Prostate gland (tissue), 2 donors: ENCODE measurements around the gene WTAP. TPM values are rescaled to one million over a fixed set of nuclear protein-coding genes. Genes with fewer than 3 reads are reported as not detected.
"Not testable (repeated sequence)": the region's sequence is repeated elsewhere in the genome, so short reads cannot be mapped to it uniquely, and the experiment has no call there.

Source experiments
- DNase-seq: peaks from one replicate; pipeline ENCODE4 v3.0.0-alpha.2; 2019; ENCODE audit warnings: low spot score
- H3K27ac ChIP-seq, 2 donors: fragments of 200-600 bp; sonication (generic); 2 replicates each; pipeline ENCODE4 v1.5.1; 2017 to 2019
- H3K27me3 ChIP-seq: fragments of 200-600 bp; sonication (generic); replicated peaks from 2 replicates; pipeline ENCODE4 v1.5.1; 2019; ENCODE audit not compliant: insufficient read depth
- H3K36me3 ChIP-seq, 2 donors: fragments of 200-600 bp; sonication (generic); 1 replicate in 1 of 2; 2 replicates in 1 of 2; pipeline versions ENCODE4 v1.5.1 to v1.8.1; 2017 to 2019
- H3K4me1 ChIP-seq: fragments of 200-600 bp; sonication (generic); replicated peaks from 2 replicates; pipeline ENCODE4 v1.5.1; 2019
- H3K4me3 ChIP-seq, 2 donors: fragments of 200-600 bp; sonication (generic); 2 replicates each; pipeline ENCODE4 v1.5.1; 2017 to 2019
- H3K9me3 ChIP-seq: fragments of 200-600 bp; sonication (generic); 2 replicates; pipeline ENCODE4 v1.5.1; 2017
- POLR2A ChIP-seq: fragments of 450-650 bp; IDR thresholded peaks from one replicate; pipeline ENCODE4 v1.6.1; 2016; ENCODE audit warnings: antibody characterized with exemption, mild to moderate bottlenecking
- POLR2AphosphoS5 ChIP-seq: sonication (generic); formaldehyde crosslinking; IDR thresholded peaks from one replicate; pipeline ENCODE4 v1.6.1; 2017; ENCODE audit warnings: antibody characterized with exemption
- WGBS: methylation state at CpG from one replicate; pipeline ENCODE4 v1.1.5; 2018; 5-methylcytosine and 5-hydroxymethylcytosine counted together
- intact Hi-C: fragments of 100-400 bp; cut with DNase I; formaldehyde crosslinking; loops from one replicate; pipeline ENCODE4 v1.14.2; 2022
- total RNA-seq, 2 donors: library from RNA; depleted of rRNA; stranded (reverse); fragments of >200 nt; gene quantifications; one replicate each; pipeline ENCODE4 v1.1.0, GENCODE V29; 2016
- TF ChIP-seq, protein P1 (sequence below), 4 experiments: fragments of 200-600 bp in 2 of 4; fragments of 450-650 bp in 2 of 4; sonication (generic) in 2 of 4; IDR thresholded peaks; 1 replicate in 3 of 4; 2 replicates in 1 of 4; pipeline ENCODE4 v1.5.1; 2016 to 2019; ENCODE audit warnings: antibody characterized with exemption in 4 of 4, mild to moderate bottlenecking in 2 of 4, moderate library complexity in 2 of 4

WTAP gene
- total RNA-seq, 2 donors from 2014 or later = 84.1 to 99.3 TPM

DNA sequence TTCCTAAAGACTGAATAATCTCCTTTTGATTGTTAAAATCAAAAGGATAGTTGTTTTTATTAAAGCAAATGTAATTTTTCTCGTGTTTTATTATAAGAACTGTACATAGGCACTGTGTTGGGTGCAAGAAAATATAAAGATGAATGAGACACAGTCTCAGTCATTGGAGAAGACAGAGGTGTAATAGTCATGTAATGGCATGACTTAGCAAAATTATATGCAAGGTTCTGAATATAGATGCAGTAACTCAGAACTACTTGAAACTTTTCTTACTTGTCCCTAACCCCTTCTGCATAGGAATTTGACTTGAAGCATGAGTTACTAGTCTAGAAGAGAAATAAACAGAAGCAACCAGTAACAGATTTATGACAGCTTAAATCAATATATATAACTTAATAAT is 14.9 kb downstream of the WTAP start:
- Histone ChIP-seq H3K9me3 (no peaks in the 10 kb centered on the region), H3K27ac (no peak overlapping the region), H3K27me3 (no peaks in the 10 kb centered on the region), H3K36me3 (no peaks in the 10 kb centered on the region), H3K4me1 (no peaks in the 10 kb centered on the region), H3K4me3 (no peak overlapping the region)
- TF ChIP-seq POLR2AphosphoS5 (no peak), POLR2A (no peak)
- TF ChIP-seq, protein P1, sequence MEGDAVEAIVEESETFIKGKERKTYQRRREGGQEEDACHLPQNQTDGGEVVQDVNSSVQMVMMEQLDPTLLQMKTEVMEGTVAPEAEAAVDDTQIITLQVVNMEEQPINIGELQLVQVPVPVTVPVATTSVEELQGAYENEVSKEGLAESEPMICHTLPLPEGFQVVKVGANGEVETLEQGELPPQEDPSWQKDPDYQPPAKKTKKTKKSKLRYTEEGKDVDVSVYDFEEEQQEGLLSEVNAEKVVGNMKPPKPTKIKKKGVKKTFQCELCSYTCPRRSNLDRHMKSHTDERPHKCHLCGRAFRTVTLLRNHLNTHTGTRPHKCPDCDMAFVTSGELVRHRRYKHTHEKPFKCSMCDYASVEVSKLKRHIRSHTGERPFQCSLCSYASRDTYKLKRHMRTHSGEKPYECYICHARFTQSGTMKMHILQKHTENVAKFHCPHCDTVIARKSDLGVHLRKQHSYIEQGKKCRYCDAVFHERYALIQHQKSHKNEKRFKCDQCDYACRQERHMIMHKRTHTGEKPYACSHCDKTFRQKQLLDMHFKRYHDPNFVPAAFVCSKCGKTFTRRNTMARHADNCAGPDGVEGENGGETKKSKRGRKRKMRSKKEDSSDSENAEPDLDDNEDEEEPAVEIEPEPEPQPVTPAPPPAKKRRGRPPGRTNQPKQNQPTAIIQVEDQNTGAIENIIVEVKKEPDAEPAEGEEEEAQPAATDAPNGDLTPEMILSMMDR (IDR thresholded peaks at IDR 0.05) = no peak
- no peak for DNase-seq
- WGBS = 84% methylated on average over 1 of the region's 1 CpG
- intact Hi-C loops = no loop called here

DNA sequence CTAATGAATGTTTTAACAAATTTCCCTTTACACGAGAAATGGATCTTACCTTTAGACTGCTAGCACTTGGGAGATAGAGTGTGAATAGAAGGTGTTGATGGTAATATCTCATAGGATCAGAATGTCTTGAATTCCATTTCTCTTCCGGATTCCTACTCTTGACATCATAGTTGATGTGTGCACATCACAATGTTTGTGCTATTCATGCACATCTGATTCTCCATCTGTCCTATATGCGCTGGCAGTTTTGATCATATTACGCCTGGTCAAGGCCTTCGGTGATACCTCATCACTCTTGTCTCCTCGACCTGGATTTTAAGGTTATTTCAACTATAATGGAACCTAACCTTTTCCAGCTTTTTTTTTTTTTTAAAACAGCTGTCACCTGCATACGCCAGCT is 17.8 kb downstream of the WTAP start:
- Histone ChIP-seq H3K4me1 (no peaks in the 10 kb centered on the region), H3K4me3 (no peak overlapping the region), H3K27me3 (no peaks in the 10 kb centered on the region), H3K27ac (peak overlapping the region in 1 of 2 donors; percentile 0), H3K36me3 (no peaks in the 10 kb centered on the region), H3K9me3 (no peaks in the 10 kb centered on the region)
- TF ChIP-seq, protein P1 (IDR thresholded peaks at IDR 0.05) = no peak
- TF ChIP-seq POLR2AphosphoS5 (no peak), POLR2A (no peak)
- intact Hi-C loops = no loop called here
- no peak for DNase-seq
- 89% methylated on average over 7 of the region's 7 CpGs for WGBS

DNA sequence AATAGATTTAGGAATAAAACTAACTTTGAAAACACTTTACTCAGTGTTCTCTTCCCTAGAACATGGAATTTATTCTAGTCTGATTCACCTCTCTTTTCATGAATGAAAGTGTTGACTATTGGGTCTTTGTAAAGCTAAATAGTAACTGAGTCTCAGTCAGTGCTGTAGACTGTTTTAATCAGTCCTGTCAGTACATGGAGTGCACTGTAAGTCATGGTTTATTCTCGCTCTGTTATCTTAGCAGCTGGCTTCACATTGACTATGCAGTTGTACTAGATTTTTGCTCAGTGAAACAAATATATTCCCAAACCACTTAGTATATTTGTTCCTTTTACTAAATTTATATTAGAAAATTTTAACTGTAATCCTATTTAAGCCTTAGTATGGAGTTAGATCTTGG is 19.5 kb downstream of the WTAP start:
- H3K9me3 ChIP-seq = no peaks in the 10 kb centered on the region
- no peaks in the 10 kb centered on the region for H3K36me3 ChIP-seq
- no peaks in the 10 kb centered on the region for H3K27me3 ChIP-seq
- 69% methylated on average over 1 of the region's 1 CpG for WGBS
- TF ChIP-seq, protein P1 (IDR thresholded peaks at IDR 0.05) = no peak
- no peak for TF ChIP-seq POLR2A
- no peak for TF ChIP-seq POLR2AphosphoS5
- H3K4me3 ChIP-seq = no peak overlapping the region
- H3K27ac ChIP-seq = no peak overlapping the region
- H3K4me1 ChIP-seq = no peaks in the 10 kb centered on the region
- intact Hi-C loops = no loop called here
- DNase-seq = no peak

DNA sequence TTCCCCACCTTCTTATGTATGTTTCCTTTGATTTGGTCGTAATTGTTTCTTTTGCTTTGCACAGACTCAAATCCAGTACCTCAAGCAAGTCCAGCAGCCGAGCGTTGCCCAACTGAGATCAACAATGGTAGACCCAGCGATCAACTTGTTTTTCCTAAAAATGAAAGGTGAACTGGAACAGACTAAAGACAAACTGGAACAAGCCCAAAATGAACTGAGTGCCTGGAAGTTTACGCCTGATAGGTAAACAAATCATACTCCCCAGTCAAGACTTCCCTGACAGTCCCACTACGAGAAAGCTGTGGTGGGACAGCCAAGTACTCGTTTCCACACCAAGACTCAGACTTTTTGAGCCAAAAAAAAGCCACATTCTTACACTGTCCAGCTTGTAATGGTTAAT is 20.8 kb downstream of the WTAP start:
- H3K27ac ChIP-seq, DNase-seq, H3K36me3 ChIP-seq, H3K4me1 ChIP-seq, H3K27me3 ChIP-seq, intact Hi-C loops, H3K4me3 ChIP-seq, H3K9me3 ChIP-seq: not testable (repeated sequence)
- WGBS = 73% methylated on average over 7 of the region's 7 CpGs

DNA sequence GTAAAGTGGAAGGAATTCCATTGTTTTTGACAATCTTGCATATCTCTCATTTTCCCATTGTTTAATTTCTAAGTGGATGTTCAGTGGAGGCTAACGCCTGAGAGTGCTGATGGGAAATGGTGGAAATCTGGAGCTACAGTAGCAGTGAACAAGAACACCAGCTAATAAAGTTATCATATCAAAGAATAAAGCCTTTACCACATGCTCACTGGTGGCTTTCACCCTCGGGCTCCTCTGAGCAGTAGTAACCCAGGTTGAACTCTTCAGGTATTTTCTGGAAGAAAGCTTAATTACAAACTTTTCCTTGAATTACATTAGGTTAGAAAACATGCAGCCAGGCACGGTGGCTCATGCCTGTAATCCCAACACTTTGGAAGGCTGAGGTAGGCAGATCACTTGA is 24.1 kb downstream of the WTAP start:
- H3K27ac ChIP-seq = peak overlapping the region in 1 of 2 donors; percentile 38
- no peaks in the 10 kb centered on the region for H3K27me3 ChIP-seq
- H3K4me1 ChIP-seq = peaks cover 8% of the 10 kb centered on the region
- no peak overlapping the region for H3K4me3 ChIP-seq
- TF ChIP-seq POLR2A = no peak
- TF ChIP-seq POLR2AphosphoS5 = no peak
- TF ChIP-seq, protein P1 (IDR thresholded peaks at IDR 0.05) = no peak
- intact Hi-C loops = no loop called here
- 81% methylated on average over 3 of the region's 3 CpGs for WGBS
- no peaks in the 10 kb centered on the region for H3K9me3 ChIP-seq
- no peak for DNase-seq
- no peaks in the 10 kb centered on the region for H3K36me3 ChIP-seq
